NCI-H446 (cell line): ENCODE results near the gene CDC27.
"Not testable (repeated sequence)": the region's sequence is repeated elsewhere in the genome, so short reads cannot be mapped to it uniquely, and the experiment has no call there.

Source experiments
- DNase-seq, 2 experiments: peaks; one replicate each; lab custom pipeline; 2025; lab: John Stamatoyannopoulos, UW

Gene CDC27

DNA sequence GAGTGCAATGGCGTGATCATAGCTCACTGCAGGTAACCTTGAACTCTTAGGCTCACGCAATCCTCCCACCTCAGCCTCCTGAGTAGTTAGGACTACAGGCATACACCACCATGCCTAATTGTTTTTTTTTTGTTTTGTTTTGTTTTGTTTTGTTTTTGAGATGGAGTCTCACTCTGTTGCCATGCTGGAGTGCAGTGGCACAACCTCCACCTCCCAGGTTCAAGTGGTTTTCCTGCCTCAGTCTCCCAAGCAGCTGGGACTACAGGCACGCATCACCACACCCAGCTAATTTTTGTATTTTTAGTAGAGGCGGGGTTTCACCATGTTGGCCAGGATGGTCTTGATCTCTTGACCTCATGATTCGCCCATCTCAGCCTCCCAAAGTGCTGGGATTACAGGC, 54.7 kb downstream of the CDC27 start:
- DNase-seq, result not testable (repeated sequence)

DNA sequence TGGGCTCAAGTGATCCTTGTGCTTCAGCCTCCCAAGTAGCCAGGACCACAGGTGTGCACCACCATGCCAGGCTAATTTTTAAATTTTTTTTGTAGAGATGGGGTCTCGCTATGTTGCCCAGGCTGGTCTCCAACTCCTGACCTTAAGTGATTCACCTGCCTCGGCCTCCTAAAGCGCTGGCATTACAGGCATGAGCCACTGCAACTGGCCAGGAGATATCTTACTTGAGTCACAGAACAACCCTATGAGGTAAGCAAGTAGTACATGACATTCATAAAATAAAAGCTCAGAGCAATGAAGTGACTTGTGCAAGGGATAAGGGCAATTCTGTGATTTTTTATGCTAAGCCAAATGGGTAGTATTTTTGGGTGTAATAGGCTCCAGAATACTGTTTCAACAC, 57.3 kb downstream of the CDC27 start:
- DNase-seq, result no peak

- not testable (repeated sequence) for DNase-seq
Observed at GRCh38 chr17:47126835-47127234, 62.3 kb downstream of the CDC27 start.

DNA sequence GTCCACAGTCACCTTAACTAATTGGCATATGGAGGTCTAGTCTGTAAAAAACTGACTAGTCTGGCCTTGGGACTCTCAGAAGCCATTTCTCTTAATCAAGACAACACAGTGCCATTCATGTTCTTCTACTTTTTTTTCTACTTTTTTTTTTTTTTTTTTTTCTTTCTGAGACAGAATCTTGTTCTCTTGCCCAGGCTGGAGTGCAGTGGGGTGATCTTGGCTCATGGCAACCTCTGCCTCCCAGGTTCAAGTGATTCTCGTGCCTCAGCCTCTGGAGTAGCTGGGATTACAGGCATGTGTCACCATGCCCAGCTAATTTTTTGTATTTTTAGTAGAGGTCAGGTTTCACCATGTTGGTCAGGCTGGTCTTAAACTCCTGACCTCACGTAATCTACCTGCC, 65.8 kb downstream of the CDC27 start:
- DNase-seq, result not testable (repeated sequence)

- DNase-seq, result no peak
Observed at GRCh38 chr17:47120521-47121095, 68.5 kb downstream of the CDC27 start.

DNA sequence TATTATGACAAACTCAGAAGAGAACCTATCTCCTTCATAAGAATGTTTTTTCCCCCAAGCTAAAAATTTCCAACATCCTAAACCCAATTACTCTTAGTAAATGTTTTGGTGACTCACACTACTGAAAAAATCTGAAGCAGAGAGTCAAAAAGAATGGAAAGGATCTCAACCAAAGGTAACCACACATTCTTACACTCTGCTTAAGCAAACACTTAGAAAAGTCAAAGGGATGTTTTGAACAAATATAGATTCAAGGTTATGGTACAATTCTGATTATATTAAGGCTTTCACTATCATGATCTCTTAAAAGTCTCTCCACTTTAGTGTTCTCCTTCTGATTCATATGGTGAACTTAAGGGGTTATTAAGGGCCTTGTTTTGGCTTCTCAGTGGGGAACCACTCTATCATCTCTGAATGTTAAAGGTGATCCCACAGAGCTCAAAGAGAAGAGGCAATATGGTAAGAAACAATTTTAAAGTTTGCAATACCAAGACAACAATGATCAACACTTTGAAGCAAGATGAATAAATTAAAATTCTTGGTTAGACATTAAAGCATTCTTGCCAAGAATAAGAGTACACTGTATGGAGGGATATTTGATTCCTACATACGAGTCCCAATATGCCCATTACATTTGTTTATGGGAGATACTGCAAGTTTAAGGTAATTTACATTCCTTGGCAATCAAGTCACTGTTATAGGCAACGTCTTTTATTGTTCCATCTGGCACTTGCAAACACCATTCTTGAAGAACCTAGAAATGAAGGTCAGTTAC, 69.2 kb downstream of the CDC27 start:
- DNase-seq, result no peak

GRCh38 chr17:47117386-47117785, 71.7 kb downstream of the CDC27 start:
- no peak for DNase-seq

DNA sequence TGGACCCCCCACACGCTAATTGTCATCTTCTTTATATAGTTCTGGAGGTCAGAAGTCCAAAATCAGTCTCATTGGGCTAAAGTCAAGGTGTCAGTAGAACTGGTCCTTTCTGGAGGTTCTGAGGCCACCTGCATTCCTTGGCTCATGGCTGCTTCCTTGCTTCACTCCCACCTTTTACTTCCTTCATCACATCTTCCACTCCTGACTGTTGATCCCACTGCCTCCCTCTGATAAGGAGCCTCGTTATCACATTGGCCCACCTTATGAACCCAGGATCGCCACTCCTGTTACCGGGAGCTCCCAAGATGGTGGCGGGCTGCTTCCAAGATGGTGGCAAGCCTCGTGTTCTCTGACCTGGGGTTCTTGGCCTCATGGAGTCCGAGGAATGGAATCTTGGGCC, 83.0 kb downstream of the CDC27 start:
- DNase-seq, result no peak

DNA sequence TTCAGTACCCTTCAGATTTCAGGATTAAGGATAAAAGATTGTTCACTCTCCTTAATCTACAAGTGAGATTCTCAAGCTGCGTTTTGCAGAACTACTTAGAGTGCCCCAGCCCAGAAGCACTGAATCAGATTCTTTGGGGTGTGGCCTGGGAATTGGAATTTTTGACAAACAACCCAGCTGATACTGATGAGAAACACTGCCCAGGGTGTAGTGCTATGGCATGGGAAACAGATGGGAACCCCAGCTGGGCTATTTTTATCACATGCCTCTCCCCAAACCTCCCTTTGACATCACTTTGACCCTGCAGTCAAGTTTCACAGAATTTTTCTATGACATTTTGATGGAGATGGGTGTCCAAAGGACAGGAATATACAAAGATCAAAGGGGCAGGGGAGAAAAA, 83.8 kb downstream of the CDC27 start:
- DNase-seq, result not testable (repeated sequence)

DNA sequence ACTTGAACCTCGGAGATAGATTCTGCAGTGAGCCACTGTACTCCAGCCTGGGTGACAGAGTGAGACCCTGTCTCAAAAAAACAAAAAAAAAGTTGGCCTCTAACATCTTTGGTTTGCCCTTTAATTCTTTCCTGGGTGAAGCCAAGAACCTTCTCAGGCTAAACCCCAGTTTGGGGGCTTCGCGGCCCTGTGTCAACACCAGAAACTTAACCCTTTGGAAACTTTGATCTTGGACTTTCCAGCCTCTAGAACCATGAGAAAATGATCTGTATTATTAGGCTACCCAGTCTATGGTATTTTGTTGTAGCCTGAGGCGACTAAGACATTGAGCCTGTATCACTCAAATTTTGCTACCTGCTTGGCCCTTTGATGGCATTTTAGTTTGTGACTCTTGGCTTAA, 86.2 kb downstream of the CDC27 start:
- DNase-seq, result no peak

- DNase-seq, result peak; percentile 81 to 92
Observed at GRCh38 chr17:47099987-47100711, 88.9 kb downstream of the CDC27 start.

GRCh38 chr17:47099451-47099986, 89.6 kb downstream of the CDC27 start:
- no peak for DNase-seq

DNA sequence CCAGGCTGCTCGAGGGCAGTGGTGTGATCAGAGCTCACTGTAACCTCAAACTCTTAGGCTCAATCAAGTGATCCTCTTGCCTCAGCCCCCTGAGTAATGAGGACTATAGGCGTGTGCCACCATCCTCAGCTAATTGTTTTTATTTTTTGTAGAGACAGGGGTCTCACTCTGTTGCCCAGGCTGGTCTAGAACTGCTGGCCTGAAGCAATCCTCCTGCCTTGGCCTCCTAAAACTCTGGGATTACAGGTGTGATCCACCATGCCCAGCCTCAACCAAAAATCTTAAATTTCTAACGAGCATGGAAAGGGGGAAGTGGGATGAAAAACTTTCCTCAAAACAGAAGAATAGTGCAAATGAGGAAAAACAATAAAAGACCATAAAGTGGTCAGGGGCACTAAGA, 92.8 kb downstream of the CDC27 start:
- no peak for DNase-seq

DNA sequence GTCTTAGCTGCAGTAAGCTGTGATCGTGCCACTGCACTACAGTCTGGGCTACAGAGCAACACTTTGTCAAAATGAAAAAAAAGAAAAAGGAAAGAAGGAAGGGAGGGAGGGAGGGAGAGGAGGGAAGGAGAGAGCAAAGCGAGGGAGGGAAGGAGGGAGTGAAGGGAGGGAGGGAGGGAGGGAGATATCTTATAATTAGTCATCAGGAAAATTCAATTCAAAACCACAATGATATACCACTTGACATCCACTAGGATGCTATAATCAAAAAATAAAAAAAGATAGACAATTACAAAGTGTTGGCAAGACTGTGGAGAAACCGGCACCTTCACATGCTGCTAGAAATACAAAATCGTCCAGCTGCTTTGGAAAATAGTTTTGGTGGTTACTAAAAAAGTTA, 93.8 kb downstream of the CDC27 start:
- DNase-seq, result no peak

DNA sequence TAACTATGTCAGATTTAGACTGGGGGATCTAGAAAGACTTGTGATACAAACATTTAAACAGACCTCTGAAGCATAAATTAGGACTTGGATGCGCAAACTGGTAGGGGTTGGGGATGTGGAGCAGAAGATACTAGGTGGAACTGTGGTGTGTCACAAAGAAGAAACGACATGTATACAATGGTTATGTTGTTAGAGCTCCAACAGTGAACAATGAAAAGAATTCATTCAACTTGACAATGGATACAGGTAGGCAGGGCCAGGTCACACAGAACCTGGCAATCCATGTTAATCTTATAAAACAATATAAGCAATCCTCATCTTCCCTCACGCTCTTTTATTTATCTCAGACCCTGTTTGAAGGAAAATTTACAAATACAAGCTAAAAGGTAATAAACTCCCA, 102.0 kb downstream of the CDC27 start:
- DNase-seq, result no peak

DNA sequence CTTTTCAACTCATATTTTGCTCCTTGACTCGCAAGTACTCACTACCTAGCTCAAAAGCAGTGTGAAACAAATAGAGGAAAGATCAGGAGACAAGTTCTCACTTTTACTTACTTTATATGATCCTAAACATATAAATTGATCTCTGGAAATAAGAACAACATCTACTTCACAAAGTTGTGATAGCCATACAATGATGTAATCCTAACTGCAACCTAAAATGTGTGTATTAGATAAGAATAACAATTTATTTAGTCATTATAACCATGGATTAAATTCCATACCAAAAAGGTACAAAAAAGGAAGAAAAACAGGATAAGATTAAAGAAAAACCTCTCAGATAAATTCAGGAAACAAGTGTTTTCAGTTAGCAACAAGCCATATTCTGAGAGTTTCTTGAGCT, 103.4 kb downstream of the CDC27 start:
- DNase-seq, result no peak

- DNase-seq, result no peak
Observed at GRCh38 chr17:47078801-47079200, 110.3 kb downstream of the CDC27 start.

DNA sequence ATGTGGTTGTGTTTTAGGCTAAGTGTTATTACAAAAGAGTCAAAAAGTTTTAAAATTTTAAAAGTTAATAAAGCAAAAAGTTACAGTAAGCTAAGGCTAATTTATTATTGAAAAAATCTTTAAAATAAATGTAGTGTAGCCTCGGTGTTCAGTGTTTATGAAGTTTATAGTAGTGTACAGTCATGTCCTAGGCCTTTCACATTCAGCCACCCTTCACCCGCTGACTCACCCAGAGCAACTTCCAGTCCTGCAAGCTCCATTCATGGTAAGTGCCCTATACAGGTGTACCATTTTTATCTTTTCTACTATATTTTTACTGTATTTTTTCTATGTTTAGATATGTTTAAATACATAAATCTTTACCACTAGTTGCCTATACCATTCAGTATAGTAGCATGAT, 111.5 kb downstream of the CDC27 start:
- DNase-seq, result no peak

DNA sequence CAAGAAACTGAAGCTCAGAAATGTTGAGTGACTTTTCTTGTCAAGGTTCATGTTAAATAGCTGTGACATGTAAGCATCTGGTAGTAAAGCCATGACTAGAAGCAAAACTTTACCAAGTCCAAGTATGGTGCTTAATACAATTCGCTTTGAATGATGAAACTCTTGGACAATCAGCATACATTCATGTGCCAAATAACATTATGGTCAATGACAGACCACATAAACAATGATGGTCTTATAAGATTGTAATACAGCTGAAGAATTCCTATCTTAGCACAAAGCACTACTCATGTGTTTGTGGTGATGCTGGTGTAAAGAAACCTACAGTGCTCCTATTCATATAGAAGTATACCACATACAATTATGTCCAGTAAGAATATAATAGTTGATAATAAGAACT, 112.9 kb downstream of the CDC27 start:
- DNase-seq, result no peak

DNA sequence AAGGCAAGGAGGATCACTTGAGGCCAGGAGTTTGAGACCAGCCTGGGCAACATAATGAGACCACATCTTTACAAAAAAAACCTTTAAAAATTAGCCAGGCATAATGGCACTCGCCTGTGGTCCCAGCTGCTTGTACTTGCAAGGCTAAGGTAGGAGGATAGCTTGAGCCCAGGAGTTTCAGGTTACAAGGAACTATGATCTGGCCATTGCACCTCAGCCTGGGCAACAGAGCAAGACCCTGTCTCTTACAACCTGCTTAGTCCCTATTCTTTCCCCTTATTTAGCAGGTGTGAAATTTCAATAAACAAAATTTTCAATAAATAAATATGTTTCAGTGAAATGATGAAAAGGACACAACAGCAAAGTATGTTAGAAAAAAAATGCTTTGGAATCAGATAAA, 114.7 kb downstream of the CDC27 start:
- not testable (repeated sequence) for DNase-seq

DNA sequence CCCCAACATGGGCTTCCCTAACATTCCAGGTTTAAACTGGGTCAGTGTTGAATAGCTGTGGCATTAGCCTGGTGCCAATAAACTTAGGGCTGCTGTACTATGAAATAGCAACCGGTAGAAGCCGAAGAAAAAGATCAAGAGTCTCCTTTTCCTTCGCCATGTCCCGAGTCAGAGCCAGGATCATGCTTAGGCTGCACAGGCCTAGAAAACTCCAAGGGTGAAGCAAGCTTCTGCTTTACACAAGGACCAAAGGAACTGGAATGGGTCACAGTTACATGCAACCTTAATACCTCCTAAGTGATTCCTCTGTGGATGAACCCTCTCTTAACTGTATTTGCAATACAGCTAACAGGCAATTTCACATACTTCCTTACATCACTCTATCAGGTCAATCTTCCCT, 115.5 kb downstream of the CDC27 start:
- DNase-seq, result not testable (repeated sequence)

DNA sequence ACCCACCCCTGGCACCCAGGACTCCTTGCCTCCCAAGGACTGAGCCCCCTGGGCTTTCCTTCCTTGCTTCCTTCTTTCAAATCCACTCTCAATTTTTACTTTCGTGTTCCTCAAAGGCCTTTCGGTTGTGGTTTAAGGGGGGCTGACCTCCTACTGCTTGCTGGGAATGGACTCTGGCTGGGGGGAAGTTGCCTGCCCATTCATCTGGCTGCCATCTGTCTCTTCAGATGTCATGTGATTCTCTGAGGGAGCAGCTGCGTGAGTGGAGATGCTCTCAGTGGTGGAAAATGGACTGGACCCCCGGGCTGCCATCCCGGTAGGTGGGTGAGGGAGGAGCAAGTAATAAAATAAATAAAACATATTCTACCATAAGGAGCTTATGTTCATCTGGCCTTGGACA, 116.2 kb downstream of the CDC27 start:
- no peak for DNase-seq

- not testable (repeated sequence) for DNase-seq
Observed at GRCh38 chr17:47071171-47071570, 117.9 kb downstream of the CDC27 start.
